T-helper 1 cell treated with Interleukin-12 subunit alpha and Interleukin-12 subunit beta and Interleukin-4 antibody, amounts not matched to agents 30 μg/mL and 1 μg/mL, for 36 hours (primary cell): ENCODE data around the gene ABR.
"Not testable (repeated sequence)": the region's sequence is repeated elsewhere in the genome, so short reads cannot be mapped to it uniquely, and the experiment has no call there.

Source experiments
- H3K27ac Mint-ChIP-seq: one replicate; pipeline ENCODE4 v1.8.0; 2021; ENCODE audit warnings: mild to moderate bottlenecking, mixed read lengths
- H3K27me3 Mint-ChIP-seq: one replicate; pipeline ENCODE4 v1.8.0; 2021; ENCODE audit warnings: low read depth, mixed read lengths
- H3K36me3 Mint-ChIP-seq: one replicate; pipeline ENCODE4 v1.8.0; 2021; ENCODE audit warnings: low read depth, mixed read lengths
- H3K4me1 Mint-ChIP-seq: one replicate; pipeline ENCODE4 v1.8.0; 2021; ENCODE audit warnings: low read depth, mixed read lengths
- H3K4me3 Mint-ChIP-seq: one replicate; pipeline ENCODE4 v1.8.0; 2021; ENCODE audit warnings: mild to moderate bottlenecking, moderate library complexity, mixed read lengths
- H3K9me3 Mint-ChIP-seq: one replicate; pipeline ENCODE4 v1.8.0; 2021; ENCODE audit warnings: mixed read lengths

ABR gene

DNA sequence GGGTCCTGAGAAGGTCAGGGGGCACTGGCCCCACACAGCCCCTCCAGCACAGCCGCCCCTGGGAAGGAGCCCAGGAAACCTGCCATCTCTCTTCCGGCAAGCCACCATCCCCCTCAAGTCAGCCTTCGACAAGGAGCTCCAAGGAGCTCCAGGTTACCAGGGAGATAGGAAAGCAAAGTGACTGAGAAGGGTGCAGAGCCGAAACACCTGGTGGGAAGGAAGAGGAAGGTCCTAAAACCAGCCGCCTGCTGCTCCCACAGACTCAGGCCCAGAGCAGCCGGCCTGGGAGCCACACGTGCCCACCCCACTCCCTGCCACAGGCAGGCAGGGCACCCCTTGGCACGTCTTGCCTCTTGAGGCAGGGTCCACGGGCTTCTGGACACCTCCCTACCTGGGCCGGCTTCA, 102.2 kb downstream of the ABR start:
- no peak overlapping the region for H3K4me3 Mint-ChIP-seq
- H3K27ac Mint-ChIP-seq, result no peak overlapping the region
- no peaks in the 10 kb centered on the region for H3K27me3 Mint-ChIP-seq
- no peaks in the 10 kb centered on the region for H3K9me3 Mint-ChIP-seq
- peaks cover 2% of the 10 kb centered on the region for H3K4me1 Mint-ChIP-seq
- peaks cover 8% of the 10 kb centered on the region for H3K36me3 Mint-ChIP-seq

- Mint-ChIP-seq H3K27ac (no peak overlapping the region), H3K4me3 (no peak overlapping the region), H3K36me3 (peaks cover 10% of the 10 kb centered on the region), H3K27me3 (no peaks in the 10 kb centered on the region), H3K4me1 (peaks cover 2% of the 10 kb centered on the region), H3K9me3 (no peaks in the 10 kb centered on the region)
These were observed 102.8 kb downstream of the ABR start for GRCh38 chr17:1076982-1077302.

- Mint-ChIP-seq H3K27ac (no peak overlapping the region), H3K36me3 (peaks cover 12% of the 10 kb centered on the region), H3K27me3 (no peaks in the 10 kb centered on the region)
These were observed 103.3 kb downstream of the ABR start for GRCh38 chr17:1076299-1076981.

GRCh38 chr17:1074886-1075605, 104.7 kb downstream of the ABR start:
- peaks cover 12% of the 10 kb centered on the region for H3K36me3 Mint-ChIP-seq
- no peaks in the 10 kb centered on the region for H3K9me3 Mint-ChIP-seq
- H3K4me1 Mint-ChIP-seq, result no peaks in the 10 kb centered on the region
- H3K27ac Mint-ChIP-seq, result no peak overlapping the region
- H3K27me3 Mint-ChIP-seq, result no peaks in the 10 kb centered on the region
- no peak overlapping the region for H3K4me3 Mint-ChIP-seq

More at GRCh38 chr17:1076299-1076981, 103.3 kb downstream of the ABR start:
- Mint-ChIP-seq H3K4me1 (peaks cover 2% of the 10 kb centered on the region), H3K9me3 (no peaks in the 10 kb centered on the region), H3K4me3 (no peak overlapping the region)

DNA sequence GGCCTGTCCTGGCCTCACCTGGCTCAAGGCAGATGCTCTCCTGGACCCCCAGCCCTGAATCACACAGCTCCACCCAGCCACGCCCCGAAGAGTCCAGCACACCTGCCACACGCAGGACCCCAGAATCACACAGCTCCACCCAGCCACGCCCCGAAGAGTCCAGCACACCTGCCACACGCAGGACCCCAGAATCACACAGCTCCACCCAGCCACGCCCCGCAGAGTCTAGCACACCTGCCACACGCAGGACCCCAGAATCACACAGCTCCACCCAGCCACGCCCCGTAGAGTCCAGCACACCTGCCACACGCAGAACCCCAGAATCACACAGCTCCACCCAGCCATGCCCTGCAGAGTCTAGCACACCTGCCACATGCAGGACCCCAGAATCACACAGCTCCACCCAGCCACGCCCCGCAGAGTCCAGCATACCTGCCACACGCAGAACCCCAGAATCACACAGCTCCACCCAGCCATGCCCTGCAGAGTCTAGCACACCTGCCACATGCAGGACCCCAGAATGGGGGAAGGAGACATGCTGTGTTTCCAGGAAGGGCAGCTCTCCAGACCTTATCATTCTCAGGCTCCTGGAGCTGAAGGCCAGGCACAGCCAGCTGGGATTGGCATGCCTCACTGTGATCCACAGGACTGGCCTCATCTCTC, 105.7 kb downstream of the ABR start:
- H3K36me3 Mint-ChIP-seq, result peaks cover 10% of the 10 kb centered on the region
- H3K27ac Mint-ChIP-seq, H3K9me3 Mint-ChIP-seq, H3K4me1 Mint-ChIP-seq, H3K4me3 Mint-ChIP-seq, H3K27me3 Mint-ChIP-seq: not testable (repeated sequence)

GRCh38 chr17:1073241-1073962, 106.4 kb downstream of the ABR start:
- H3K4me3 Mint-ChIP-seq, result no peak overlapping the region
- H3K27me3 Mint-ChIP-seq, result no peaks in the 10 kb centered on the region
- H3K36me3 Mint-ChIP-seq, result peaks cover 16% of the 10 kb centered on the region
- no peak overlapping the region for H3K27ac Mint-ChIP-seq
- no peaks in the 10 kb centered on the region for H3K9me3 Mint-ChIP-seq
- no peaks in the 10 kb centered on the region for H3K4me1 Mint-ChIP-seq

DNA sequence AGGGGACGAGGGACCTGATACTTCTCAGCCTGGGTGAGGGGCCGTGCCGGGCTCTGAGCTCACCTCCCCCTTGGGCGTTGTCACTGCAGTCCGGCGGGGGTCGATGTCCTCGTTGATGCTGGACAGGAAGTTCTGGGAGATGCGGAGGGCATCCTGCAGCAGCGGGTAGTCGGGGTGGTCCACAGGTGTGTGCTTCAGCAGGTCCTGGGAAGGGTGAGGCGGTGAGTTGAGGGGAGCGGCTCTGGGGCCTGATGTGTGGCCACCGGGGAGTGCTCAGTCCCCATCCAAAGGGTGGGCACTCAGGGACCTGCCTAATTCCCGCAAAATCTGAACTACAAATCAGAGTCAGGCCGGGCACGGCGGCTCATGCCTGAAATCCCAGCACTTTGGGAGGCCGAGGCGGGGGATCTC, 107.2 kb downstream of the ABR start:
- no peak overlapping the region for H3K4me3 Mint-ChIP-seq
- H3K9me3 Mint-ChIP-seq, result no peaks in the 10 kb centered on the region
- no peaks in the 10 kb centered on the region for H3K4me1 Mint-ChIP-seq
- no peaks in the 10 kb centered on the region for H3K27me3 Mint-ChIP-seq
- H3K36me3 Mint-ChIP-seq, result peaks cover 22% of the 10 kb centered on the region
- no peak overlapping the region for H3K27ac Mint-ChIP-seq

- H3K27ac Mint-ChIP-seq, result no peak overlapping the region
- H3K27me3 Mint-ChIP-seq, result no peaks in the 10 kb centered on the region
- H3K9me3 Mint-ChIP-seq, result peaks cover 8% of the 10 kb centered on the region
- no peak overlapping the region for H3K4me3 Mint-ChIP-seq
- H3K4me1 Mint-ChIP-seq, result no peaks in the 10 kb centered on the region
- H3K36me3 Mint-ChIP-seq, result peaks cover 35% of the 10 kb centered on the region
These were observed 108.5 kb downstream of the ABR start for GRCh38 chr17:1071103-1071825.

- Mint-ChIP-seq H3K36me3 (peaks cover 39% of the 10 kb centered on the region), H3K4me3 (no peak overlapping the region), H3K27me3 (no peaks in the 10 kb centered on the region)
These were observed 109.4 kb downstream of the ABR start for GRCh38 chr17:1070411-1070810.

GRCh38 chr17:1069847-1070246, 109.9 kb downstream of the ABR start:
- H3K36me3 Mint-ChIP-seq, result peaks cover 40% of the 10 kb centered on the region
- H3K27me3 Mint-ChIP-seq, result no peaks in the 10 kb centered on the region
- no peak overlapping the region for H3K27ac Mint-ChIP-seq
- H3K4me1 Mint-ChIP-seq, result no peaks in the 10 kb centered on the region
- no peak overlapping the region for H3K4me3 Mint-ChIP-seq
- peaks cover 15% of the 10 kb centered on the region for H3K9me3 Mint-ChIP-seq

More at GRCh38 chr17:1070411-1070810, 109.4 kb downstream of the ABR start:
- Mint-ChIP-seq H3K9me3 (peaks cover 15% of the 10 kb centered on the region), H3K27ac (no peak overlapping the region), H3K4me1 (no peaks in the 10 kb centered on the region)

DNA sequence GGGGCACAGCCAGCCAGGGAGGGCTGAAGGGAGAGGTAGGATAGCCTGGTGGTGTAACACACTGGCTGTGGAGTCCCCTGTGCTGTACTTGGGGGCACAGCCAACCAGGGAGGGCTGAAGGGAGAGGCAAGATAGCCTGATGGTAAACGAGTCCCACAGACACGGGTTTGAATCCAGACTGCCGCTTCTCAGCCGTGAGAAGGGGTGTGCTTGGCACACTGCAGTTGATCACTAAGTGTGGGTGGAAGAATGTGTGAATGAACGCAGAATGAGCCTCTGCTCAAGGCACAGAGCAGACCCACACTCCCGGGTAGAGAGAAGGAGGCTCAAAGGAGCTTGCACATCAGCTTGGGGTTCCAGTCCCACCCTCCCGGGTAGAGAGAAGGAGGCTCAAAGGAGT, 111.4 kb downstream of the ABR start:
- peaks cover 15% of the 10 kb centered on the region for H3K9me3 Mint-ChIP-seq
- no peak overlapping the region for H3K27ac Mint-ChIP-seq
- H3K27me3 Mint-ChIP-seq, result no peaks in the 10 kb centered on the region
- H3K4me3 Mint-ChIP-seq, result no peak overlapping the region
- no peaks in the 10 kb centered on the region for H3K4me1 Mint-ChIP-seq
- H3K36me3 Mint-ChIP-seq, result peaks cover 42% of the 10 kb centered on the region

DNA sequence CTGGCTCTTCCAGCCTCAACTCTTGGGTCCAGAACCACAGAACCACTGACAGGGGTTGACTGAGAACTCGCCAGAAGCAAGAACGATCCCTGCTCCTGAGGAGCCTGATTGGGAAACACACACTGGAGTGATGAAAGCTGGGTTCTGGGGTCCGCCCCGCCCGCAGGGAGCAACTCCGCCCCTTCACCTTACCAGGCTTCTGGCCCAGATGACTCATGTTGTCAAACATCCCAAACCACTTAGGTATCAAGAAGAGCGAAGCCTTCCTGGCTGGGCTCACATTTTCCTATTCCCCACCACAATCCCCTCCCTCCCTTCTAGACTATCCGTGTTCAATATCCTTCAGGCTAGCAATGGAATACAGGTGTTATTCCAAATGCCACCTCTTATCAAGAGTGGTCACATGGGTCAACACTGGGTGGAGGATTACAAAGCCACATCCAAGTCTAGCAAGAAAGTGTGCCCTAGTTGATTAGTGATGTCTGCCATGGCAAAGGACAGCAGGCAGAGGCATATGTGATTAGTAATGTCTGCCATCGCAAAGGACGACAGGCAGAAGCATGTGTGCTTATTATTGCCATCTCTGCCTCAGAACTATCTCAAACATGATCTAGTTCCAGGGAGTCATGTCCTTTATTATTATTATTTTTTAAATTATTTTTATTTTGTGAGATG, 112.4 kb downstream of the ABR start:
- H3K4me1 Mint-ChIP-seq, result no peaks in the 10 kb centered on the region
- H3K36me3 Mint-ChIP-seq, result peaks cover 46% of the 10 kb centered on the region
- H3K27ac Mint-ChIP-seq, result no peak overlapping the region
- H3K9me3 Mint-ChIP-seq, result peaks cover 15% of the 10 kb centered on the region
- no peak overlapping the region for H3K4me3 Mint-ChIP-seq
- H3K27me3 Mint-ChIP-seq, result no peaks in the 10 kb centered on the region

GRCh38 chr17:1065416-1065815, 114.4 kb downstream of the ABR start:
- H3K4me1 Mint-ChIP-seq, H3K27me3 Mint-ChIP-seq, H3K27ac Mint-ChIP-seq, H3K4me3 Mint-ChIP-seq: not testable (repeated sequence)
- H3K9me3 Mint-ChIP-seq, result peaks cover 15% of the 10 kb centered on the region
- peaks cover 47% of the 10 kb centered on the region for H3K36me3 Mint-ChIP-seq

DNA sequence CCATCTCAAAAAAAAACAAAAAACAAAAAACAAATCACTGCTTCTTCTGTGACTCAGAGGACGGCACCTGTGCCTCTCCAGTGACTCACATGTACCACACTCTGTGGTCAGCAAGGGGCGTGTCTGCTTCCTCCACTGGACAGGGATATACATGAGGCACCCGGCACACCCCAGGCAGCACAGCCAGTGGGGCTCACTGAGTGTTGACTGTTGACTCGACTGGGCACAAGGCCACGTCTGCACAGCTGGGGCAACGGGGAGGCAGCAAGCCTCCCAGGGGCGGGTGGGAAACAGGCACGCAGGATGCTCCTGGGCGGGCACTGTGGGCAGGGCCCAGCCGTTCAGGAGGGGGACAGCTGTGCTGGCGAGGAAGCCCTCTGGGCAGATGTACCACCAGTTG, 118.8 kb downstream of the ABR start:
- H3K4me3 Mint-ChIP-seq, result no peak overlapping the region
- peaks cover 42% of the 10 kb centered on the region for H3K36me3 Mint-ChIP-seq
- H3K4me1 Mint-ChIP-seq, result peaks cover 5% of the 10 kb centered on the region
- H3K27ac Mint-ChIP-seq, result no peak overlapping the region
- no peaks in the 10 kb centered on the region for H3K27me3 Mint-ChIP-seq
- H3K9me3 Mint-ChIP-seq, result peaks cover 5% of the 10 kb centered on the region
